SK-N-SH (cell line): Measurements from ENCODE around the gene ATP6V1C2.

Experiments
- EZH2phosphoT487 ChIP-seq: fragments of 200-600 bp; sonication (generic); IDR thresholded peaks from 2 replicates; pipeline ENCODE4 v1.6.1; 2017; ENCODE audit warnings: low read depth, mixed run types, mild to moderate bottlenecking, antibody characterized with exemption, moderate library complexity, borderline replicate concordance
- JUND ChIP-seq: IDR thresholded peaks from 2 replicates; pipeline ENCODE4 v1.4.0; 2012
- NFIC ChIP-seq: IDR thresholded peaks from 2 replicates; pipeline ENCODE4 v1.4.0; 2012; ENCODE audit warnings: borderline replicate concordance
- POLR2AphosphoS5 ChIP-seq: IDR thresholded peaks from 2 replicates; pipeline ENCODE4 v1.6.1; 2012; ENCODE audit warnings: low read depth, low read length
- RAD21 ChIP-seq: IDR thresholded peaks from 2 replicates; pipeline ENCODE4 v1.6.1; 2012; ENCODE audit warnings: mild to moderate bottlenecking, low read length
- RFX5 ChIP-seq: IDR thresholded peaks from 2 replicates; pipeline ENCODE4 v1.6.1; 2012; ENCODE audit warnings: mild to moderate bottlenecking, improper control_type of control experiment, low read length
- SIN3A ChIP-seq: IDR thresholded peaks from 2 replicates; pipeline ENCODE4 v1.6.1; 2012; ENCODE audit warnings: low read depth, mild to moderate bottlenecking, low read length, moderate library complexity, borderline replicate concordance
- TAF1 ChIP-seq: IDR thresholded peaks from 2 replicates; pipeline ENCODE4 v1.6.1; 2012; ENCODE audit warnings: low read depth, mild to moderate bottlenecking, low read length, moderate library complexity, borderline replicate concordance
- TEAD4 ChIP-seq: IDR thresholded peaks from 2 replicates; pipeline ENCODE4 v1.4.0; 2012; ENCODE audit warnings: mild to moderate bottlenecking, borderline replicate concordance; ENCODE audit not compliant: insufficient read depth
- YY1 ChIP-seq: IDR thresholded peaks from 2 replicates; pipeline ENCODE4 v1.4.0; 2012; ENCODE audit warnings: low read depth, mild to moderate bottlenecking
- TF ChIP-seq, protein P1 (sequence below): fragments of 200-600 bp; sonication (generic); IDR thresholded peaks from 2 replicates; pipeline ENCODE4 v1.6.1; 2017; ENCODE audit warnings: antibody characterized with exemption, mild to moderate bottlenecking, moderate library complexity
- TF ChIP-seq, protein P2 (sequence below): fragments of 150-350 bp; IDR thresholded peaks from 2 replicates; pipeline ENCODE4 v1.6.1; 2017; ENCODE audit warnings: antibody characterized with exemption, low read length, low read depth, borderline replicate concordance

GRCh38 chr2:10826625-10827024 is 105.2 kb downstream of the ATP6V1C2 start:
- TF ChIP-seq, protein P1, sequence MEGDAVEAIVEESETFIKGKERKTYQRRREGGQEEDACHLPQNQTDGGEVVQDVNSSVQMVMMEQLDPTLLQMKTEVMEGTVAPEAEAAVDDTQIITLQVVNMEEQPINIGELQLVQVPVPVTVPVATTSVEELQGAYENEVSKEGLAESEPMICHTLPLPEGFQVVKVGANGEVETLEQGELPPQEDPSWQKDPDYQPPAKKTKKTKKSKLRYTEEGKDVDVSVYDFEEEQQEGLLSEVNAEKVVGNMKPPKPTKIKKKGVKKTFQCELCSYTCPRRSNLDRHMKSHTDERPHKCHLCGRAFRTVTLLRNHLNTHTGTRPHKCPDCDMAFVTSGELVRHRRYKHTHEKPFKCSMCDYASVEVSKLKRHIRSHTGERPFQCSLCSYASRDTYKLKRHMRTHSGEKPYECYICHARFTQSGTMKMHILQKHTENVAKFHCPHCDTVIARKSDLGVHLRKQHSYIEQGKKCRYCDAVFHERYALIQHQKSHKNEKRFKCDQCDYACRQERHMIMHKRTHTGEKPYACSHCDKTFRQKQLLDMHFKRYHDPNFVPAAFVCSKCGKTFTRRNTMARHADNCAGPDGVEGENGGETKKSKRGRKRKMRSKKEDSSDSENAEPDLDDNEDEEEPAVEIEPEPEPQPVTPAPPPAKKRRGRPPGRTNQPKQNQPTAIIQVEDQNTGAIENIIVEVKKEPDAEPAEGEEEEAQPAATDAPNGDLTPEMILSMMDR, result no peak
- no peak for TF ChIP-seq SIN3A
- TF ChIP-seq, protein P2, sequence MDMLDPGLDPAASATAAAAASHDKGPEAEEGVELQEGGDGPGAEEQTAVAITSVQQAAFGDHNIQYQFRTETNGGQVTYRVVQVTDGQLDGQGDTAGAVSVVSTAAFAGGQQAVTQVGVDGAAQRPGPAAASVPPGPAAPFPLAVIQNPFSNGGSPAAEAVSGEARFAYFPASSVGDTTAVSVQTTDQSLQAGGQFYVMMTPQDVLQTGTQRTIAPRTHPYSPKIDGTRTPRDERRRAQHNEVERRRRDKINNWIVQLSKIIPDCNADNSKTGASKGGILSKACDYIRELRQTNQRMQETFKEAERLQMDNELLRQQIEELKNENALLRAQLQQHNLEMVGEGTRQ, result no peak
- TF ChIP-seq TAF1, result no peak
- TF ChIP-seq RAD21, result no peak
- TF ChIP-seq EZH2phosphoT487, result no peak
- no peak for TF ChIP-seq POLR2AphosphoS5
- no peak for TF ChIP-seq YY1
- no peak for TF ChIP-seq TEAD4
- no peak for TF ChIP-seq NFIC
- TF ChIP-seq JUND, result no peak
- TF ChIP-seq RFX5, result no peak
